Activated T-helper 1 cell treated with anti-CD3 and anti-CD28 coated beads, Interleukin-12 subunit alpha, Interleukin-12 subunit beta, Interleukin-2, Interleukin-4 antibody, amounts not matched to agents 30 ng/mL and 10 ng/mL and 1 ng/mL, durations not matched to agents 14 hours and 24 hours and 36 hours (primary cell): ENCODE results near the gene UBAP1L. TPM values are rescaled to one million over a fixed set of nuclear protein-coding genes. Genes with fewer than 3 reads are reported as not detected.

ENCODE experiments used
- DNase-seq: peaks from one replicate; pipeline ENCODE4 v3.0.0; 2021; ENCODE audit warnings: low spot score
- H3K27ac Mint-ChIP-seq: one replicate; pipeline ENCODE4 v1.8.0; 2021; ENCODE audit warnings: mild to moderate bottlenecking, mixed read lengths
- H3K27me3 Mint-ChIP-seq: one replicate; pipeline ENCODE4 v1.8.0; 2022; ENCODE audit warnings: mild to moderate bottlenecking, moderate library complexity, mixed read lengths; ENCODE audit not compliant: insufficient read depth
- H3K36me3 Mint-ChIP-seq: one replicate; pipeline ENCODE4 v1.8.0; 2021; ENCODE audit warnings: low read depth, mixed read lengths
- H3K4me1 Mint-ChIP-seq: one replicate; pipeline ENCODE4 v1.8.0; 2021; ENCODE audit warnings: low read depth, mixed read lengths
- H3K4me3 Mint-ChIP-seq: one replicate; pipeline ENCODE4 v1.8.0; 2021; ENCODE audit warnings: mild to moderate bottlenecking, moderate library complexity, mixed read lengths
- H3K9me3 Mint-ChIP-seq: one replicate; pipeline ENCODE4 v1.8.0; 2021; ENCODE audit warnings: mixed read lengths
- intact Hi-C: fragments of 100-400 bp; cut with micrococcal nuclease; formaldehyde crosslinking; loops from one replicate; pipeline ENCODE4 v1.15.1; 2024
- total RNA-seq: library from RNA; stranded (reverse); gene quantifications from 2 replicates; pipeline ENCODE4 v1.2.3, GENCODE V29; 2022

UBAP1L gene
- total RNA-seq, 1 donor from 2014 or later = 5.9 TPM

DNA sequence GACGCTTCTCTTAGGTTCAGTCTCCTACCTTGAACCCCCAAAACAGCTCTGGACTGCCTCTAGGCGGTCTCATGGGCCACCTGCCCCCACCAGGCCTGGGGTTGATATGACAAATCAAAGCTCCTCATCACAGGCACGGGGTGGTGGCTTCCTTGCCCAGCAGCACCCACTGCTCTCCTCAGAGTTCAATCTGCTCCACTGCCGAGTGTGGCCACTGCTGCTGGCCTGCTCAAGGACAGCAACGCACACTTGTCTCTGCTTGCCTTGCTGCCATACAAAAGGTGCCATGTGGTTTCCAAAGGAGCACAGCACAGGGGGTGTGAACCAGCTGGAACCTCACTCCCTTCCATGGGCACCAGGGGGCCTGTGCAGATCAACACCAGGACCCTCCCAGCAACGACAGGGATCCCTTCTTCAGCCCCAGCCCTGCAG, 28.3 kb downstream of the UBAP1L start:
- H3K27ac Mint-ChIP-seq = no peak overlapping the region
- intact Hi-C loops = no loop called here
- peaks cover 12% of the 10 kb centered on the region for H3K4me1 Mint-ChIP-seq
- H3K27me3 Mint-ChIP-seq = peaks cover 18% of the 10 kb centered on the region
- H3K4me3 Mint-ChIP-seq = no peak overlapping the region
- no peaks in the 10 kb centered on the region for H3K9me3 Mint-ChIP-seq
- no peak for DNase-seq
- H3K36me3 Mint-ChIP-seq = no peaks in the 10 kb centered on the region

DNA sequence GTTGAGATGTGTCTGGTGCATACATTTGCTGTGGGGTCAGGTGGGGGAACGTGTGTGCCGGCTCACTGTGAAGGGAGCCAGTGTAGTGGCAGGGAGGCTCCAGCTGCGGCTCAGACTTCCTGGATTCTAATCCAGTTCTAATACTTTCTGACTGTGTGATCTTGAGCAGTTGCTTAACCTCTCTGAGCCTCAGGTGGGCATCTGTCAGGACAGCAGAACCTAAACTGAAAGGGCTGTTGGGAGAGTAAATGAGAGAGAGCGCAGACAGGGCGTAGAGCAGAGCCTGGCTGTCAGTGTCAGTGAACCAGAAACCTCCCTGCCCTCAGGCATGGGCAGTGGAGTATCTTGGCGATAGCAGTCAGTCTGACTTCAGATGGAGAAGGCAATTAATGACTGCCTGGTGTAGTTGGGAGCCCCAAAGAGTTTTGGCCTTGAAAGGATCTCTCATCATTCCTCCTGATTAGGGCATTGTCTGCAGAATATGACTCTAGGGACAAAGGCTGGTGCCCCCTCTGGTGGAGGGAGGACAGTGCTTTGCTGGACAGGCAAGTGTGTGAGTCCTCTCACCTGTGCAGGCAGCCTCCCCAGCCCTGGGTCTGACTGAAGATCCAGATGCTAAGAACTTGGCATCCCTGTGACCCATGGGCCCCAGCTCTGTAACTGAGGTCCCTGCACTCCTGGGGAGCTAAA, 28.9 kb downstream of the UBAP1L start:
- Mint-ChIP-seq H3K36me3 (no peaks in the 10 kb centered on the region), H3K27ac (no peak overlapping the region), H3K9me3 (no peaks in the 10 kb centered on the region), H3K4me1 (peaks cover 12% of the 10 kb centered on the region), H3K27me3 (peaks cover 20% of the 10 kb centered on the region), H3K4me3 (no peak overlapping the region)
- intact Hi-C loops = no loop called here
- DNase-seq = no peak

DNA sequence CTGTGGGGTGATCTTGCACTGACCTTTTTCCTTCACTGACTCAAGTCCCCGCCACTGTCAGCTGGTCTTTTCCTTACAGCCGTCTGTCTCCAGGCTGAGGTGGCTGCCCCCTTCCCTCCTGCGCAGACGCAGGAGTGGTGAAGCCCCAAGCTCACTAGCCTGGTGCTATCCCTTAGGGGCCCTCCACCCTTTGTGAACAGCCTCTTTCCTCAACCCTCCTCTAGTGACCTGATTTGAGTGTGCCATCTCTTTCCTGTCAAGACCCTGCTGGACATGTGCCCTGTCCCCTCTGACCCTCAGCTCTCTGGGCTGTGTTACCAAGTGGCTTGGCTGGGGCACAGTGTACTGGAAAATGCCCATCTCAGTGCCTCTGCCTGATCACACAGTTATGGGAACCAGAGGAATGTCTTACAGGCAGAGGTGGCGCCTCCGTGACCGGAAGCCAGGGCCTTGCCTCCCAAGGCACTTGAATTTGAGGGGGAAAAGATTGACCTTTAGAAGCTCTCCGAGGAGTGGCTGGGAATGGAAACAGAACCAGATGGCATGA, 29.7 kb downstream of the UBAP1L start:
- Mint-ChIP-seq H3K4me3 (no peak overlapping the region), H3K27me3 (peaks cover 27% of the 10 kb centered on the region), H3K27ac (no peak overlapping the region), H3K4me1 (peaks cover 12% of the 10 kb centered on the region), H3K9me3 (no peaks in the 10 kb centered on the region), H3K36me3 (no peaks in the 10 kb centered on the region)
- DNase-seq = no peak
- intact Hi-C loops = no loop called here

DNA sequence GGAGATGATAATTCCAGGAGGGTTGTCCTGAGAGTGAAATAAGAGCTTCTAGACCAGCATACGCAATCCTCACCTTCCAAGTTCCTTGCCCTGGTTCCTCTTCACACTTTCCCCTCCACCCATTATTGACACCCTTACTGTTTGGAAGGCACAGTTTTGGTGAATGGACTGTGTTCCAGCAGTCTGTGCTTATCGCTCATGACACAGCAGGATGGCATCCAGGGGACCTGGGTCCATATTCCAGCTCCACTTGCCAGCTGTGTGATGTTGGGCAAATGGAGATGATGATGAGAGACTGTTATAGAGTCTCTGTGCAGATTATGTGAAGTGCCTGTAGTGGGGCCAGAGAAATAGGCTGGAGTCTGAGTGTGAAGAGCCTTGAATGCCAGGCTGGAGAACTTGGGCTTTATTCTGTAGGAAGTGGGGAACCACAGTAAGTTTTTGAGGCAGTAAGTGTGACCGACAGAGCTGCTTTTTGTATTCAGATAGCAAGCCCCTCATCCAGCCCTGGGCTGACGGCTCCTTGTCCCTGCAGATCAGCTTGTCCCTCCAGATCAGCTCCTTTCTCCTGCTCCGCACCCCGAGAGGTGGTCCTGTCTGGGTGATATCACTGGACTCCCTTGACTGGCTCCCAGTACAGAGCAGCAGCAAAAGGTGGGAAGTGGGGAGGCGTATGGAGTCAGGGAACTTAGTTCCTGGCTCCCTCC, 30.3 kb downstream of the UBAP1L start:
- Mint-ChIP-seq H3K27ac (no peak overlapping the region), H3K9me3 (no peaks in the 10 kb centered on the region), H3K4me1 (peaks cover 12% of the 10 kb centered on the region), H3K36me3 (no peaks in the 10 kb centered on the region), H3K27me3 (peaks cover 27% of the 10 kb centered on the region), H3K4me3 (no peak overlapping the region)
- DNase-seq = no peak
- intact Hi-C loops = no loop called here

DNA sequence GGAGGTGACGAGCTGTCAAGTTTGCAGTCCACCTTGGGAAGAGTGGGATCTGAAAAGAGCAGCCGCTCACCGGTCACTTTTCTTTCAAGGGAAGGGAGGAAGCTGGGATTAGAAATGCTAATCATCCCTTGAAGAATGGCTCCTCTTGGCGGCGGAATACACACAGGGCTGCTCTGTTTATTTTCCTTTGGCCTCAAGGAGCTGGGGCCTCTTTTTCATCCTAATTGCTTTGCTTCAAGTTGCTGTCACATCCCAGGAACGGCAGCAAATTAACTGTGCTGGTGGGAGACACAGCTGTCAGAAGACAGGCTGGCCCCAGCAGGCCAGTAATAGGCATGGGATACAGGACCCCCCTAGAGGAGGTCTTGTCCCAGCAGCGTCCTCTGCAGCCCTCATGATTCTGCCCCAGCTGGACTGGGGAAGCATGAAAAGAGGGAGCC, 31.7 kb downstream of the UBAP1L start:
- DNase-seq = no peak
- H3K9me3 Mint-ChIP-seq = no peaks in the 10 kb centered on the region
- intact Hi-C loops = no loop called here
- H3K27ac Mint-ChIP-seq = no peak overlapping the region
- H3K27me3 Mint-ChIP-seq = peaks cover 36% of the 10 kb centered on the region
- no peak overlapping the region for H3K4me3 Mint-ChIP-seq
- H3K4me1 Mint-ChIP-seq = peaks cover 12% of the 10 kb centered on the region
- no peaks in the 10 kb centered on the region for H3K36me3 Mint-ChIP-seq

DNA sequence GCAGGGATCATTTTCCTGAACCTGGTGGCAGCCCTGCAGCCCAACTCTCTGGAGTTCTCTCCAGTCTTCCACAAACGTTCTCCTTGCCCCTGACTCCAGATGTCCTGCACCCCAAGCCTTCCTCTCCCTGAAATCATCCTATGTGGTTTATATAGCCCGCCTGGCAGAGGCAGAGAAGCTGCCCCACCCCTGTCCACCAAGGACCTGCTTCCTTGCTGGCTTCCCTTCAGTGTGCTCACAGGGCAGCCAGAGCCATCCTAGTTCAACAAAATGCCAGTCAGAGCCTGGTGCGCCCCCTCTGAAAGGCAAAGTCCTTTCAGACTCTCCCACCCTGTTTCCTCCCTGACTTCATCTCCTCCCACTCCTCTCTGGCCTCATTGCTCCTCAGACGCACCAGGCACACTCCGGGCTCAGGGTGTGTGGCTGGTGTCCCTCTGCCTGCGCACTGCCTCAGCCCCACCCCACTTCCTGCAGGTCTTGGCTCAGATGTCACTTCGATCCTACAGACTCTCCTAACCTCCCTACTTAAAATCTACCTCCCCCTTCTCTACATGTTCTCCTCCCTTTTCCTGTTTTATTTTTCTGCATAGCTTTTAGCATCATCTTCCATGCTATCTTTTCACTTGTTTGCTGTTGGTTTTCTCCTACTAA, 32.6 kb downstream of the UBAP1L start:
- H3K4me1 Mint-ChIP-seq = peaks cover 17% of the 10 kb centered on the region
- peak overlapping the region; percentile 45 for H3K27ac Mint-ChIP-seq
- intact Hi-C loops = no loop called here
- no peaks in the 10 kb centered on the region for H3K9me3 Mint-ChIP-seq
- no peak overlapping the region for H3K4me3 Mint-ChIP-seq
- H3K36me3 Mint-ChIP-seq = no peaks in the 10 kb centered on the region
- peaks cover 43% of the 10 kb centered on the region for H3K27me3 Mint-ChIP-seq
- no peak for DNase-seq

DNA sequence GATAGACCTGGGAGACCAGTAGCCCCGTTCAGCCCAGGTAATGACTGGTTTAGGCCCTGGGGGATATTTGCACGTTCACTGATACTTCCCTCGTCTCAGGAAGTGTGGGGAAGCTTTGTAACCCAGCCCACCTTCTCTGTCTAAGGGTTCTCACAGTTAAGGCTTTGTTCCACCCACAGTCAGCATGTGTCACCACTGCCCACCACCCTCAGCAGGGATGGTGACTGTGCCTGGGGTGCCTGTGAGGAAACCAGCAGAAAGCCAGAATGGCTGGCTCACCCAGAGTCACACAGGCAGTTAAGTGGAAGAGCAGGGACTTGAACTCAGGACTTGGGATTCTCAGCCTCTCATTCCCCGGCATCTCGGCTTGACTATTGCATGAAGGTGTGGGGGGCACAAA, 33.2 kb downstream of the UBAP1L start:
- DNase-seq = no peak
- Mint-ChIP-seq H3K36me3 (no peaks in the 10 kb centered on the region), H3K4me1 (peaks cover 17% of the 10 kb centered on the region), H3K4me3 (no peak overlapping the region), H3K27ac (no peak overlapping the region), H3K9me3 (no peaks in the 10 kb centered on the region), H3K27me3 (peaks cover 43% of the 10 kb centered on the region)
- intact Hi-C loops = no loop called here

DNA sequence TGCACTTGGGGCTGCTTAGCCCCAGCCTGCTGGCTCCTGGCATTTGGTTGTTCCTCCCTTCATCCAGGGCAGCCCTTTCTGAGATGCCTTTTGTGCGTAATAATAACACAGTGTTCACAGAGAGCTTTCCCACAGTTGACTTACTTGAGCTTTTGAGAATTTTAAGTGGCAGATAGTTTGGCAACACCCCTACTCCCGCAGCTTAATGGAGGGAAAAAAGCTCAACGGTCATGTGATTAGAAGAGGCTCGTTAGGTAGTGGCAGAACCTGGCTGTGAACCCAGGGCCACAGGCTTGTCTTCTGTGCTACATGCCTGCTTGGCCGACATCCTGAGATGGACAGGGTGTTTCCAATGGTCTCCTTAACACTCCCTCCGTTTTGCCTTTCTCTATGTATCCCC, 33.7 kb downstream of the UBAP1L start:
- H3K27ac Mint-ChIP-seq = no peak overlapping the region
- H3K9me3 Mint-ChIP-seq = no peaks in the 10 kb centered on the region
- no peak for DNase-seq
- H3K27me3 Mint-ChIP-seq = peaks cover 43% of the 10 kb centered on the region
- H3K4me3 Mint-ChIP-seq = no peak overlapping the region
- H3K4me1 Mint-ChIP-seq = peaks cover 17% of the 10 kb centered on the region
- intact Hi-C loops = no loop called here
- no peaks in the 10 kb centered on the region for H3K36me3 Mint-ChIP-seq

DNA sequence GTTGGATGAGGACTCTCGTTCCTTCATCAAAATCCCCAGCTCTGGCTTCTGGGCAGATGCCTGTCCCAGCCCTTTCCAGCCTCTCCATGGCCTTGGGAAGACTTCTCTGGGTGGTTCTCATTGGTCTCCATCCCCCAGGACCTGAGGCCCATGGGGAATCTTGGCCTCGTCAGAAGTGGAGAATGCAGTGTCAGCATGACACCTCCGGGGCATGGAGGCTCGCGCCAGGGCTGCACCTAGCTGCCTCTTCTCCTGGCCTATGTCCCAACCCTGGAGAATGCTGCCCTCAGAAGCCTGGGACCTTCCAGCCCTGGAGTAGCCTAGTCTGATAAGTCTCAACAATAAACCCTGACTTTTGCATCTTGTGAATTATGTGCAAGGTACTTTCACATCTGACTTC, 35.4 kb downstream of the UBAP1L start:
- H3K27ac Mint-ChIP-seq = no peak overlapping the region
- H3K27me3 Mint-ChIP-seq = peaks cover 37% of the 10 kb centered on the region
- DNase-seq = no peak
- H3K36me3 Mint-ChIP-seq = no peaks in the 10 kb centered on the region
- intact Hi-C loops = loop anchor here (2.0 kb wide), 1 partner anchor 25 kb away; no protein-coding TSS in a partner anchor
- no peak overlapping the region for H3K4me3 Mint-ChIP-seq
- peaks cover 17% of the 10 kb centered on the region for H3K4me1 Mint-ChIP-seq
- no peaks in the 10 kb centered on the region for H3K9me3 Mint-ChIP-seq

DNA sequence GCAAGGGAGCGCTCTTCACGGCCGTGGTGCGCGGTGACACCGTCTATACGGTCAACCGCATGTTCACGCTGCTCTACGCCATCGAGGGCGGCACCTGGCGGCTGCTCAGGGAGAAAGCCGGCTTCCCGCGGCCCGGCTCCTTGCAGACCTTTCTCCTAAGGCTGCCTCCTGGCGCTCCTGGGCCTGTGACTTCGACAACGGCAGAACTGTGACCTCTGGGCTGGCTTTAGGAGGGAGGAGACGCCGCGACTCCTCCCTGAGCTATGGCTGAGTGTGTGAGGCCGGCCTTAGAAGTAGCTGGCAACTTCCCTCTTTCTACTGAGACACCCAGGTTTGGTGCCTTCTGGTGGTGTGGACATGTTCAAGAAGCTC, 37.0 kb downstream of the UBAP1L start:
- Mint-ChIP-seq H3K4me1 (peaks cover 16% of the 10 kb centered on the region), H3K4me3 (no peak overlapping the region), H3K27me3 (peaks cover 34% of the 10 kb centered on the region), H3K9me3 (no peaks in the 10 kb centered on the region), H3K36me3 (no peaks in the 10 kb centered on the region), H3K27ac (no peak overlapping the region)
- peak; percentile 29 for DNase-seq
- intact Hi-C loops = loop anchor here (1.0 to 2.0 kb wide), 2 partner anchors 23 to 45 kb away; no protein-coding TSS in a partner anchor

DNA sequence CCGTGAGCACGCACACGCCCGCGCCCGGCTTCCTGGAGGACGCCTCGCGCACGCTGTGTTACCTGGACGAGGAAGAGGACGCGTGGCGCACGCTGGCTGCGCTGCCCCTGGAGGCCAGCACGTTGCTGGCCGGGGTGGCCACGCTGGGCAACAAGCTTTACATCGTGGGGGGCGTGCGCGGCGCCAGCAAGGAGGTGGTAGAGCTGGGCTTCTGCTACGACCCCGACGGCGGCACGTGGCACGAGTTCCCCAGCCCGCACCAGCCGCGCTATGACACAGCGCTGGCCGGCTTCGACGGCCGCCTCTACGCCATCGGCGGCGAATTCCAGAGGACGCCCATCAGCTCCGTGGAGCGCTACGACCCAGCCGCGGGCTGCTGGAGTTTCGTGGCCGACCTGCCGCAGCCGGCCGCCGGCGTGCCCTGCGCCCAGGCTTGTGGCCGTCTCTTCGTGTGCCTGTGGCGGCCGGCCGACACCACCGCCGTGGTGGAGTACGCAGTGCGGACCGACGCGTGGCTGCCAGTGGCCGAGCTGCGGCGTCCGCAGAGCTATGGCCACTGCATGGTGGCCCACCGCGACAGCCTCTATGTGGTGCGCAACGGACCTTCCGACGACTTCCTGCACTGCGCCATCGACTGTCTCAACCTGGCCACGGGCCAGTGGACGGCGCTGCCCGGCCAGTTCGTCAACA, 37.6 kb downstream of the UBAP1L start:
- no peak for DNase-seq
- intact Hi-C loops = no loop called here

DNA sequence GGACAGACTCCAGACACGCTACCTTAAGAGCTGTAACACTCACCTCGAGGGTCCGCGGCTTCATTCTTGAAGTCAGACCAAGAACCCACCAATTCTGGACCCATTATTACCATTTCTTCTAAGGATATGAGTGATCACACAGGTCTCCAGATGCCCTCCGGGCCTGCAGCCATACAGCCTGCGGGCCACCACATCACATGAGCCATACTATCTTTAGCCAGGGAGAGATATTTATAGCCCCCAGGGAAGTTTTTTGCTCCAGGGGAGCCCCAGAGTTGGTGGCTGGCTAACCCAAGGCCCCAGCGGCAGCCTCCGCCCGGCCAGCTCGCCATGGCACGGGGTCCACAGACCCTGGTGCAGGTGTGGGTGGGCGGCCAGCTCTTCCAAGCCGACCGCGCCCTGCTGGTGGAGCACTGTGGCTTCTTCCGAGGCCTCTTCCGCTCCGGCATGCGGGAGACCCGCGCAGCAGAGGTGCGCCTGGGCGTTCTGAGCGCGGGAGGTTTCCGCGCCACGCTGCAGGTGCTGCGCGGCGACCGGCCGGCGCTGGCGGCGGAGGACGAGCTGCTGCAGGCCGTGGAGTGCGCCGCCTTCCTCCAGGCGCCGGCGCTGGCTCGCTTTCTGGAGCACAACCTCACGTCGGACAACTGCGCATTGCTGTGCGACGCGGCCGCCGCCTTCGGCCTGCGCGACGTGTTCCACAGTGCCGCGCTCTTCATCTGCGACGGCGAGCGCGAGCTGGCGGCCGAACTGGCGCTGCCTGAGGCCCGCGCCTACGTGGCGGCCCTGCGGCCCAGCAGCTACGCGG, 38.3 kb downstream of the UBAP1L start, which contains the start of gene KBTBD13:
Gene KBTBD13 (plus strand): TSS at position 261 of the 805 bp plus-strand sequence. CDS start 70 bp downstream, at position 331.
- intact Hi-C loops = no loop called here
- Mint-ChIP-seq H3K4me1 (peaks cover 5% of the 10 kb centered on the region), H3K27ac (no peak within 1 kb of the TSS), H3K36me3 (no peaks in the 10 kb centered on the region), H3K4me3 (no peak within 1 kb of the TSS), H3K9me3 (no peaks in the 10 kb centered on the region), H3K27me3 (peaks cover 25% of the 10 kb centered on the region)
- no peak for DNase-seq

More for the DNA sequence above, 37.6 kb downstream of the UBAP1L start:
- Mint-ChIP-seq H3K9me3 (no peaks in the 10 kb centered on the region), H3K27ac (no peak overlapping the region), H3K4me3 (no peak overlapping the region), H3K27me3 (peaks cover 30% of the 10 kb centered on the region), H3K4me1 (peaks cover 10% of the 10 kb centered on the region), H3K36me3 (no peaks in the 10 kb centered on the region)
